AG09309 (cell line): ENCODE data around the gene PRRG2.
"Not testable (repeated sequence)": the region's sequence is repeated elsewhere in the genome, so short reads cannot be mapped to it uniquely, and the experiment has no call there.

Source experiments
- DNase-seq: peaks from one replicate; pipeline ENCODE4 v3.0.0-alpha.2; 2010; ENCODE audit warnings: low read depth
- H3K4me3 ChIP-seq: 2 replicates; pipeline ENCODE4 v1.5.1; 2011; ENCODE audit warnings: mild to moderate bottlenecking, low read depth, low read length, moderate library complexity; ENCODE audit not compliant: control insufficient read depth
- TF ChIP-seq, protein P1 (sequence below): IDR thresholded peaks from 2 replicates; pipeline ENCODE4 v1.5.1; 2011; ENCODE audit warnings: mild to moderate bottlenecking, low read depth, low read length, inconsistent platforms; ENCODE audit not compliant: insufficient read depth, control insufficient read depth; ENCODE audit errors: missing control alignments

Gene PRRG2

GRCh38 chr19:49631610-49632192 is 50.6 kb downstream of the PRRG2 start:
- TF ChIP-seq, protein P1, sequence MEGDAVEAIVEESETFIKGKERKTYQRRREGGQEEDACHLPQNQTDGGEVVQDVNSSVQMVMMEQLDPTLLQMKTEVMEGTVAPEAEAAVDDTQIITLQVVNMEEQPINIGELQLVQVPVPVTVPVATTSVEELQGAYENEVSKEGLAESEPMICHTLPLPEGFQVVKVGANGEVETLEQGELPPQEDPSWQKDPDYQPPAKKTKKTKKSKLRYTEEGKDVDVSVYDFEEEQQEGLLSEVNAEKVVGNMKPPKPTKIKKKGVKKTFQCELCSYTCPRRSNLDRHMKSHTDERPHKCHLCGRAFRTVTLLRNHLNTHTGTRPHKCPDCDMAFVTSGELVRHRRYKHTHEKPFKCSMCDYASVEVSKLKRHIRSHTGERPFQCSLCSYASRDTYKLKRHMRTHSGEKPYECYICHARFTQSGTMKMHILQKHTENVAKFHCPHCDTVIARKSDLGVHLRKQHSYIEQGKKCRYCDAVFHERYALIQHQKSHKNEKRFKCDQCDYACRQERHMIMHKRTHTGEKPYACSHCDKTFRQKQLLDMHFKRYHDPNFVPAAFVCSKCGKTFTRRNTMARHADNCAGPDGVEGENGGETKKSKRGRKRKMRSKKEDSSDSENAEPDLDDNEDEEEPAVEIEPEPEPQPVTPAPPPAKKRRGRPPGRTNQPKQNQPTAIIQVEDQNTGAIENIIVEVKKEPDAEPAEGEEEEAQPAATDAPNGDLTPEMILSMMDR: no peak
- no peak for DNase-seq
- H3K4me3 ChIP-seq: no peak overlapping the region

- H3K4me3 ChIP-seq: no peak overlapping the region
- no peak for DNase-seq
- TF ChIP-seq, protein P1: no peak
These were observed 51.5 kb downstream of the PRRG2 start for GRCh38 chr19:49632576-49632975.

- not testable (repeated sequence) for H3K4me3 ChIP-seq, DNase-seq
These were observed 52.2 kb downstream of the PRRG2 start for GRCh38 chr19:49633273-49633672.

DNA sequence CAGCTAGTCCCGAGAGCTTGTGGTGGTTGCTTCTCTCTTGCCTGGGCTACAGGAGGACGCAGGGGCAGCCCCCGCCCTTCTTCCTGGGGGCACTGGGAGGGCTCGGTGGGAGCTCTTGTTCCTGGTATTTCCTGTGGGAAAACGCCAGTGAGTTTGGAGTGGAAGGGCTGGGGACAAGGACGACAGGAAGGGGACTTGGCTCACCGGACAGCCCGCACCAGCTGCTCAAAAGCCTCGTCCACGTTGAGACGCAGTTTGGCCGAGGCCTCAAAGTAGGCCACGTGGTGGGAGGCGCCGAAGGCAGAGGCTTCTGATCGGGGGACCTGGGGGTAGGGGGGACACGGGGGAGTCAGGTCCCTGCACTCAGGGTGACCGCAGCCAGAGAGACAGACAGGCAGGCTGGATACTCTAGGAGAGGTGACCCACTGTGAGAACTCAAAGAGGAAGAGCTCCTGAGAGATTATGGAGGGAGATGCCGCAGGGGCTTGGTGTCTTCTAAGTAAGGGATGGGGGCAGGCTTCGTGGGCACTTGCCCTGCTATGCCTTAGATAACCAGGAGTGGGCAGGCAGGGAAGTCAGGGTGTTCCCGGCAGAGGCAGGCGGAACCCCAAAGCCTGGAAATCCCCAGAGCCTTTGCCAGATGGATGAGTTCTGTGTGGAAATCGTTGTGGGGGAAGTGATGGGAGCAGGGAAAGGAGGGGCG is 54.6 kb downstream of the PRRG2 start:
- DNase-seq: no peak
- H3K4me3 ChIP-seq: no peak overlapping the region
- TF ChIP-seq, protein P1: no peak

GRCh38 chr19:49636233-49636932 is 55.3 kb downstream of the PRRG2 start:
- H3K4me3 ChIP-seq: no peak overlapping the region
- DNase-seq: no peak
- TF ChIP-seq, protein P1: no peak

- DNase-seq: peak; percentile 31
- H3K4me3 ChIP-seq: peak overlapping the region; percentile 74
- TF ChIP-seq, protein P1: no peak
These were observed 57.0 kb downstream of the PRRG2 start for GRCh38 chr19:49637821-49638738.
